Glutamatergic neuron (in vitro differentiated cells): ENCODE results near the gene MYL5. TPM values are rescaled to one million over a fixed set of nuclear protein-coding genes. Genes with fewer than 3 reads are reported as not detected.

Source experiments
- DNase-seq: peaks from one replicate; pipeline ENCODE4 v3.0.0; 2022
- H3K27ac Mint-ChIP-seq: one replicate; pipeline ENCODE4 v1.8.0; 2020; ENCODE audit warnings: mild to moderate bottlenecking, mixed read lengths, inconsistent platforms; ENCODE audit not compliant: unreplicated experiment
- H3K27me3 Mint-ChIP-seq: one replicate; pipeline ENCODE4 v1.8.0; 2020; ENCODE audit warnings: mild to moderate bottlenecking, moderate library complexity, mixed read lengths, inconsistent platforms; ENCODE audit not compliant: unreplicated experiment
- H3K36me3 Mint-ChIP-seq: one replicate; pipeline ENCODE4 v1.8.0; 2020; ENCODE audit warnings: mild to moderate bottlenecking, mixed read lengths, inconsistent platforms; ENCODE audit not compliant: unreplicated experiment
- H3K4me1 Mint-ChIP-seq: one replicate; pipeline ENCODE4 v1.8.0; 2020; ENCODE audit warnings: mild to moderate bottlenecking, low read depth, mixed read lengths, inconsistent platforms; ENCODE audit not compliant: unreplicated experiment
- H3K4me3 Mint-ChIP-seq: one replicate; pipeline ENCODE4 v1.8.0; 2020; ENCODE audit warnings: mild to moderate bottlenecking, mixed read lengths, inconsistent platforms; ENCODE audit not compliant: unreplicated experiment
- H3K9me3 Mint-ChIP-seq: one replicate; pipeline ENCODE4 v1.8.0; 2020; ENCODE audit warnings: mild to moderate bottlenecking, moderate library complexity, mixed read lengths, inconsistent platforms; ENCODE audit not compliant: unreplicated experiment
- CTCF ChIP-seq: fragments of 200-600 bp; sonication (generic); IDR thresholded peaks from one replicate; pipeline ENCODE4 v1.5.0; 2021; ENCODE audit not compliant: partially characterized antibody, unreplicated experiment
- total RNA-seq: library from RNA; stranded (reverse); fragmentation: NEBNext Ultra II Directional; extraction: Animal tissue kit (Norgen Biotek cat#: 25700); gene quantifications from one replicate; pipeline ENCODE4 v1.2.1, GENCODE V29; 2021; ENCODE audit not compliant: unreplicated experiment

Gene MYL5
- total RNA-seq, 1 donor from 2014 or later = 13.6 TPM

- Mint-ChIP-seq H3K36me3 (peaks cover 5% of the 10 kb centered on the region), H3K9me3 (peaks cover 4% of the 10 kb centered on the region), H3K27me3 (peaks cover 12% of the 10 kb centered on the region), H3K4me1 (peaks cover 1% of the 10 kb centered on the region), H3K4me3 (peak overlapping the region; percentile 30), H3K27ac (no peak overlapping the region)
- peak; percentile 77 for DNase-seq
- no peak for TF ChIP-seq CTCF
Observed at GRCh38 chr4:680928-681645, 6.7 kb downstream of the MYL5 start.

GRCh38 chr4:681736-682451, 7.6 kb downstream of the MYL5 start:
- H3K36me3 Mint-ChIP-seq = peaks cover 5% of the 10 kb centered on the region
- peaks cover 12% of the 10 kb centered on the region for H3K27me3 Mint-ChIP-seq
- no peak for TF ChIP-seq CTCF
- no peak overlapping the region for H3K27ac Mint-ChIP-seq
- peak; percentile 27 for DNase-seq
- H3K4me1 Mint-ChIP-seq = peaks cover 1% of the 10 kb centered on the region
- no peak overlapping the region for H3K4me3 Mint-ChIP-seq
- H3K9me3 Mint-ChIP-seq = peaks cover 4% of the 10 kb centered on the region

GRCh38 chr4:682490-683172, 8.3 kb downstream of the MYL5 start:
- Mint-ChIP-seq H3K9me3 (peaks cover 4% of the 10 kb centered on the region), H3K4me1 (peaks cover 1% of the 10 kb centered on the region), H3K36me3 (peaks cover 5% of the 10 kb centered on the region), H3K27ac (no peak overlapping the region), H3K4me3 (no peak overlapping the region), H3K27me3 (peaks cover 13% of the 10 kb centered on the region)
- TF ChIP-seq CTCF = no peak
- no peak for DNase-seq

- TF ChIP-seq CTCF = no peak
- H3K36me3 Mint-ChIP-seq = peaks cover 5% of the 10 kb centered on the region
- no peak overlapping the region for H3K27ac Mint-ChIP-seq
- peaks cover 4% of the 10 kb centered on the region for H3K9me3 Mint-ChIP-seq
- H3K4me1 Mint-ChIP-seq = peaks cover 1% of the 10 kb centered on the region
- no peak for DNase-seq
- H3K4me3 Mint-ChIP-seq = no peak overlapping the region
- peaks cover 14% of the 10 kb centered on the region for H3K27me3 Mint-ChIP-seq
Observed at GRCh38 chr4:683247-683897, 9.0 kb downstream of the MYL5 start.
